AG04449 (cell line): ENCODE results near the gene ADM2.

Experiments used
- CTCF ChIA-PET: fragments of 350-600 bp; formaldehyde crosslinking; extraction: SDS; loops from one replicate; lab custom pipeline; 2021; ENCODE audit warnings: antibody characterized with exemption; lab: Yijun Ruan, JAX
- POLR2A ChIA-PET: fragments of 400-600, 350-600 bp; formaldehyde crosslinking; extraction: SDS; loops from one replicate; lab custom pipeline; 2020; ENCODE audit warnings: antibody characterized with exemption, inconsistent platforms; lab: Yijun Ruan, JAX
- DNase-seq: peaks from one replicate; pipeline ENCODE4 v3.0.0-alpha.2; 2010; ENCODE audit warnings: low read depth, low spot score
- H3K4me3 ChIP-seq: 2 replicates; pipeline ENCODE4 v1.5.1; 2011; ENCODE audit warnings: low read depth, mild to moderate bottlenecking, control low read depth, low read length
- TF ChIP-seq, protein P1 (sequence below): IDR thresholded peaks from one replicate; pipeline ENCODE4 v1.5.1; 2011; ENCODE audit warnings: mild to moderate bottlenecking, moderate library complexity, low read length, control low read depth, inconsistent platforms; ENCODE audit not compliant: insufficient read depth; ENCODE audit errors: missing control alignments

Gene ADM2

DNA sequence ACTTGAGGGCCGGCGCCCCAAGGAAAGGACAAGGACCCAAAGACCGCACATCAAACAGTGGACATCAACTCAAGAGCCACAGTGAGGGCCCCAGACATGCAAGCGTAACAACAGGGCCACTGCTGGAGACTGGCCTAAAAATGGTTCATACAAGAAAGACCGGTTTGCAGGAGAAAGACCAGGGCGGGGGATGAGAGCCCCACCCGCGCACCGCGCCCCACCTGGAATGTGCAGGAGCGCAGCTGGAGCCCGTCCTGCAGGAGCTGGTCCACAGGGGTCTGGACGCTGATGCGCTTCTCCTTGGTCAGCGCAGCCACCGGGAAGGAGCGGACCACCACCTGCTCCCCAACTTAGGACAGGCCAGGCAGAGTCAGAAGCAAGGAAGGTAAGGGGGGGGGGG is 20.4 kb upstream of the ADM2 start:
- DNase-seq: no peak
- CTCF ChIA-PET: interaction anchor here (1.0 kb wide), 1 partner anchor 160 kb away, joined by 3 read pairs; no protein-coding TSS in a partner anchor
- POLR2A ChIA-PET: no interaction called here
- TF ChIP-seq, protein P1, sequence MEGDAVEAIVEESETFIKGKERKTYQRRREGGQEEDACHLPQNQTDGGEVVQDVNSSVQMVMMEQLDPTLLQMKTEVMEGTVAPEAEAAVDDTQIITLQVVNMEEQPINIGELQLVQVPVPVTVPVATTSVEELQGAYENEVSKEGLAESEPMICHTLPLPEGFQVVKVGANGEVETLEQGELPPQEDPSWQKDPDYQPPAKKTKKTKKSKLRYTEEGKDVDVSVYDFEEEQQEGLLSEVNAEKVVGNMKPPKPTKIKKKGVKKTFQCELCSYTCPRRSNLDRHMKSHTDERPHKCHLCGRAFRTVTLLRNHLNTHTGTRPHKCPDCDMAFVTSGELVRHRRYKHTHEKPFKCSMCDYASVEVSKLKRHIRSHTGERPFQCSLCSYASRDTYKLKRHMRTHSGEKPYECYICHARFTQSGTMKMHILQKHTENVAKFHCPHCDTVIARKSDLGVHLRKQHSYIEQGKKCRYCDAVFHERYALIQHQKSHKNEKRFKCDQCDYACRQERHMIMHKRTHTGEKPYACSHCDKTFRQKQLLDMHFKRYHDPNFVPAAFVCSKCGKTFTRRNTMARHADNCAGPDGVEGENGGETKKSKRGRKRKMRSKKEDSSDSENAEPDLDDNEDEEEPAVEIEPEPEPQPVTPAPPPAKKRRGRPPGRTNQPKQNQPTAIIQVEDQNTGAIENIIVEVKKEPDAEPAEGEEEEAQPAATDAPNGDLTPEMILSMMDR: no peak
- H3K4me3 ChIP-seq: no peak overlapping the region

DNA sequence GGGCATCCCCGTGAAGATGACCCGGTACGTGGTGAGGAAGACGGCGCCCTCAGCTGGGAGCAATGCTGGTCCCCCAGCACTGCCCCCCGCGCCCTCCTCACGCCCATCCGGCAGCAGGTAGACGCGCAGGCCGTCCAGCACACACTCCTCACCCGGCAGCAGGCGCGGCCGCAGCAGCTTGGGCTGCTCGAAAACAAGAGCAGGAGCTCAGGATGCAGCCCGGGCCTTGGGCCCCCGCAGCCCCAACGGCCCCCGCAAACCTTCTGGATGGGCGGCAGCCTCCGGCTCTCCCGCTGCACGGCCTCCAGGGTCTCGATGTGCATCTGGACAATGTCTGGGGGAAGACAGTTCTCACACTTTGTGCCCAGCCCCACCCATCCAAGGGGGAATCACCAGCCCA is 19.8 kb upstream of the ADM2 start:
- ChIA-PET CTCF (interaction anchor here (1.0 to 1.3 kb wide), 2 partner anchors 11 to 159 kb away, joined by 3 read pairs; no protein-coding TSS in a partner anchor), POLR2A (no interaction called here)

DNA sequence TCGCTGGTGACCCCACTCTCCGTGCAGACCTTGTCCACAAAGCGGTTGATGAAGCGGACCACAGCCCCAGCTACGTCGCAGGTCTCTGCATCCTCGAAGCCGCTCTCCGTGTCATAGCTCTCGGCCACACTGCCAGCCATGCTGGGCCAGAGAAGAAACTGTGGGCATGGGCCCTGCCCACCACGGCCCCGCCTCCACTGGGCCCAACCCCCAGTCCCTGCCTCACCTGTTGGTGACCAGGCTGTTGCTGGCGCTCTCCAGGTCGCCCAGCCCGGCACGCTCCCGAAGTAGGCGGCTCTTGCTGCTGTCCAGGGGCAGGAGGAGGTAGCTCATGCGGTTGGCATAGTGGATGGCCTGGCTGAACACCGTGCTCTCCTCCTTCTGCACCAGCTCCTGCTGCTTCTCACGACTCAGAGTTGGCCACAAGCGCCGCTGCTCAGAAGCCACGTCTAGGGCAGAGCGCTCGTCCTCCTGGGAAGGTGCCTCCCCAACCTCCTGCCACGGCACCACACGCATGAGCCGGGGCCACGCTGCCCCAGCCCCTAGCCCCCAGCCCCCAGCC is 19.3 kb upstream of the ADM2 start:
- TF ChIP-seq, protein P1: no peak
- no peak overlapping the region for H3K4me3 ChIP-seq
- ChIA-PET POLR2A (no interaction called here), CTCF (interaction anchor here (1.3 kb wide), 1 partner anchor 11 kb away, joined by 3 read pairs; no protein-coding TSS in a partner anchor)
- no peak for DNase-seq

More for the DNA sequence above, 19.8 kb upstream of the ADM2 start:
- TF ChIP-seq, protein P1: no peak
- no peak for DNase-seq
- no peak overlapping the region for H3K4me3 ChIP-seq

DNA sequence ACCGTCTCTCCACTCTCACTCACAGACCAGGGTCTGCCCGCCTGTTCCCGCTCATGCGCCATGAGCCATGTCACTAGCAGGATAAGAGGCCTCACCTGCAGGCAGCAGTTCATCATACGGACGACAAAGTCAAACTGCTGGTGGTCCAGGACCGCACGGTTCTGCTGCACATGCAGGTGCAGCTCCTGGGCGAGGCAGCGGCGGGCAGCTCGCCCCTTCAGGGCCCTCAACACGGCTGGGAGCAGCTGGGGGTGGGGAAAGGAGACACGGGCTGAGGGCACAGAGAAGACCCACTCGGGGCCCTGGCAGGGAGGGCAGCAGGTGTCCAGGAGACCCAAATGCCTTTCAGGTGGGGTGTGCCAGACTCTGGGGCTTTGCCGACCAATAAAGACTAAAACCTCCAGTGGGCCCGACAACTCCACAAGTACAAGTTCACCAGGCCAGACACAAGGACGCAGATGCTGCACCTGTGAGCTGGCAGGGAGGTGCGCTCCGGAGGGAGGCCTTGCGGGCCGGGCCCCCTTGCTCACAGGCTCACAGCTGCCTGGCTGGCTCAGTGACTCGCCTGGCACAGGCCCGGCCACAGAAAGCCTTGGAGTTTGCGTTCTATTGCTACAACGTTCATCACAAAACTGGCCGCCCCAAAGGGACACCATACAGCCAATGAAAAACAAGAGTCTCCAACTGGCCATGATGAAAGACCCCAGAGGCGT is 18.0 kb upstream of the ADM2 start:
- TF ChIP-seq, protein P1: no peak
- H3K4me3 ChIP-seq: no peak overlapping the region
- POLR2A ChIA-PET: no interaction called here
- CTCF ChIA-PET: interaction anchor here (1.3 kb wide), 1 partner anchor 9 kb away, joined by 3 read pairs; no protein-coding TSS in a partner anchor
- no peak for DNase-seq

DNA sequence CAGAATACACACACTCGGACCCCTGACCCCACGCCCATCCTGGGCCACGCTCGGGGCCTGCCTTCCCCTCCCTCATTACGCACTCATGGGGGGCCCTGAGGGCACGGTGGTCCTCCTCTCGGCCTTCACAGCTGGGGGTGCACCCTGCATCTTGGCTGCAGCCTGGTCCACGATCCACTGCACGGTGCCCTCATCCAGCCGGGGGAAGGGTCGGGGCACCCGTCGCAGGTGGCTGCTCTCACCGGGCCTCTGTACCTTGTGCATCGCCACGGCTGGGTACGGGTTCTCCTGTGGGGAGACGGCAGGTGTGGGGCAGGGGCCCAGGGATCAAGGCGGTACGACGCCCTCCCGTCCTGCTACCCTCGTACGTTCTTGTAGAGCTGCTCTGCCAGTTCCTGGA is 16.9 kb upstream of the ADM2 start:
- H3K4me3 ChIP-seq: no peak overlapping the region
- ChIA-PET CTCF (interaction anchor here (1.3 kb wide), 1 partner anchor 8 kb away, joined by 3 read pairs; no protein-coding TSS in a partner anchor), POLR2A (interaction anchor here (0.6 kb wide), 1 partner anchor 213 kb away, joined by 4 read pairs; no protein-coding TSS in a partner anchor)
- DNase-seq: no peak
- TF ChIP-seq, protein P1: no peak
